Neural cell (in vitro differentiated cells): ENCODE results near the gene OR51G2. TPM values are rescaled to one million over a fixed set of nuclear protein-coding genes. Genes with fewer than 3 reads are reported as not detected.

Experiments used
- H2AFZ ChIP-seq: fragments of 200-600, 300-800 bp; sonication (generic), shearing (Covaris generic); 2 replicates; pipeline ENCODE4 v1.6.0; 2014; ENCODE audit warnings: low read depth, mild to moderate bottlenecking, antibody characterized with exemption, low read length, moderate library complexity
- H3F3A ChIP-seq: fragments of 200-600 bp; shearing (Covaris generic); 2 replicates; pipeline ENCODE4 v1.6.1; 2016; ENCODE audit warnings: mild to moderate bottlenecking, moderate library complexity, mixed read lengths, antibody characterized with exemption, low read length; ENCODE audit not compliant: insufficient read depth, poor library complexity, severe bottlenecking
- H3K27ac ChIP-seq: fragments of 200-600, 300-800 bp; sonication (generic), shearing (Covaris generic); 2 replicates; pipeline ENCODE4 v1.5.1; 2014; ENCODE audit warnings: mild to moderate bottlenecking, low read length, moderate library complexity
- H3K27me3 ChIP-seq: fragments of 300-800, 200-600 bp; sonication (generic), shearing (Covaris generic); 2 replicates; pipeline ENCODE4 v1.6.0; 2014; ENCODE audit warnings: mild to moderate bottlenecking, low read depth, low read length, moderate library complexity; ENCODE audit not compliant: insufficient read depth
- H3K36me3 ChIP-seq: fragments of 300-800, 200-600 bp; sonication (generic), shearing (Covaris generic); 2 replicates; pipeline ENCODE4 v1.5.1; 2014; ENCODE audit warnings: mild to moderate bottlenecking, antibody characterized with exemption, low read length, moderate library complexity; ENCODE audit not compliant: insufficient read depth
- H3K4me2 ChIP-seq: fragments of 300-800, 200-600 bp; sonication (generic), shearing (Covaris generic); 2 replicates; pipeline ENCODE4 v1.6.0; 2014; ENCODE audit warnings: mild to moderate bottlenecking, low read length
- H3K4me3 ChIP-seq: fragments of 300-800, 200-600 bp; sonication (generic), shearing (Covaris generic); 2 replicates; pipeline ENCODE4 v1.5.1; 2014; ENCODE audit warnings: mild to moderate bottlenecking, low read length, moderate library complexity
- H3K79me2 ChIP-seq: fragments of 200-600 bp; shearing (Covaris generic); replicated peaks from 2 replicates; pipeline ENCODE4 v1.6.0; 2014; ENCODE audit warnings: mild to moderate bottlenecking, low read length, moderate library complexity; ENCODE audit not compliant: insufficient read depth
- H3K9ac ChIP-seq: fragments of 300-800, 200-600 bp; sonication (generic), shearing (Covaris generic); 2 replicates; pipeline ENCODE4 v1.6.1; 2016; ENCODE audit warnings: mild to moderate bottlenecking, low read length, mixed read lengths
- H3K9me2 ChIP-seq: fragments of 200-600 bp; shearing (Covaris generic); 2 replicates; pipeline ENCODE4 v1.6.1; 2016; ENCODE audit warnings: mild to moderate bottlenecking, low read length, mixed read lengths; ENCODE audit not compliant: insufficient read depth
- H3K9me3 ChIP-seq: fragments of 200-600, 300-800 bp; sonication (generic), shearing (Covaris generic); 2 replicates; pipeline ENCODE4 v1.6.1; 2016; ENCODE audit warnings: mild to moderate bottlenecking, mixed run types, low read length, moderate library complexity, mixed read lengths
- H4K20me1 ChIP-seq: fragments of 200-600 bp; shearing (Covaris generic); 2 replicates; pipeline ENCODE4 v1.6.1; 2016; ENCODE audit warnings: mild to moderate bottlenecking, mixed run types; ENCODE audit not compliant: insufficient read depth
- CTCF ChIP-seq: fragments of 450-650 bp; IDR thresholded peaks from 2 replicates; pipeline ENCODE4 v1.5.1; 2014; ENCODE audit warnings: antibody characterized with exemption, mild to moderate bottlenecking, moderate library complexity; ENCODE audit not compliant: poor library complexity, severe bottlenecking
- EP300 ChIP-seq: fragments of 450-650 bp; conservative IDR thresholded peaks from 2 replicates; pipeline ENCODE4 v1.6.1; 2014; ENCODE audit warnings: antibody characterized with exemption, mild to moderate bottlenecking, moderate library complexity; ENCODE audit not compliant: poor library complexity, severe bottlenecking
- EZH2 ChIP-seq: fragments of 200-600, 300-800 bp; shearing (Covaris generic), sonication (generic); IDR thresholded peaks from 2 replicates; pipeline ENCODE4 v1.6.1; 2014; ENCODE audit warnings: antibody characterized with exemption, low read length, borderline replicate concordance, mild to moderate bottlenecking; ENCODE audit not compliant: insufficient read depth, poor library complexity, severe bottlenecking
- MXI1 ChIP-seq: fragments of 450-650 bp; conservative IDR thresholded peaks from 2 replicates; pipeline ENCODE4 v1.6.1; 2014; ENCODE audit warnings: antibody characterized with exemption, mild to moderate bottlenecking; ENCODE audit not compliant: poor library complexity, severe bottlenecking
- POLR2AphosphoS5 ChIP-seq: IDR thresholded peaks from 2 replicates; pipeline ENCODE4 v1.6.1; 2012
- RAD21 ChIP-seq: fragments of 450-650 bp; conservative IDR thresholded peaks from 2 replicates; pipeline ENCODE4 v1.6.1; 2014; ENCODE audit warnings: antibody characterized with exemption, mild to moderate bottlenecking, moderate library complexity
- REST ChIP-seq: IDR thresholded peaks from 2 replicates; pipeline ENCODE4 v1.6.1; 2012; ENCODE audit warnings: borderline replicate concordance
- SMC3 ChIP-seq: fragments of 450-650 bp; conservative IDR thresholded peaks from 2 replicates; pipeline ENCODE4 v1.6.1; 2014; ENCODE audit warnings: antibody characterized with exemption, mild to moderate bottlenecking, moderate library complexity; ENCODE audit not compliant: poor library complexity
- TAF1 ChIP-seq: IDR thresholded peaks from 2 replicates; pipeline ENCODE4 v1.6.1; 2012; ENCODE audit warnings: low read depth
- polyA plus RNA-seq: library from polyadenylated mRNA; depleted of rRNA; stranded (reverse); fragments of >200 nt; gene quantifications from 2 replicates; pipeline ENCODE4 v1.2.3, GENCODE V29; 2014

OR51G2 gene
- polyA plus RNA-seq, 1 donor from 2014 or later: not detected

DNA sequence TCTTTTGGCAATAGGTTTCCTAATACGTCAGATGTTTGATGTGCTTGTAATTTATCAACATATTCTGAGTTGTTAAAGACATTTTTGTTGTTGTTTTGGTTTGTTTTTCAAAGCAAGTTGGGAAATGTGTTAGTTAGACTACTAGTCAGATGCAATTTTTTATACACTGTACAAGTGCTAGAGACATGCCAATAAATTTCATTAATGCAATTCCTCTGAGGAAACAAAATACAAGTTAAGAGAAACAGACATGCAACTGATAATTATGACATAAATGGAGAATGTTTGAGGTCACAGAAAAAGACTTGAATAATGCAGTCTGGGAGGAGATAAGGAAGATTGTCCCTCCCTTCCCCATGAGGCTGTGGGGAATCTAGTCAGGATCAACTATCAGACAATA is 31.6 kb downstream of the OR51G2 start:
- H3K4me2 ChIP-seq: no peak overlapping the region
- H3K79me2 ChIP-seq: no peaks in the 10 kb centered on the region
- no peaks in the 10 kb centered on the region for H3K9me3 ChIP-seq
- H4K20me1 ChIP-seq: no peaks in the 10 kb centered on the region
- H3K9me2 ChIP-seq: no peaks in the 10 kb centered on the region
- TF ChIP-seq CTCF: no peak
- no peak for TF ChIP-seq EZH2
- TF ChIP-seq EP300: no peak
- TF ChIP-seq TAF1: no peak
- no peak for TF ChIP-seq REST
- TF ChIP-seq SMC3: no peak
- TF ChIP-seq POLR2AphosphoS5: no peak
- no peak for TF ChIP-seq RAD21
- TF ChIP-seq MXI1: no peak
- no peaks in the 10 kb centered on the region for H3F3A ChIP-seq
- H3K27me3 ChIP-seq: no peaks in the 10 kb centered on the region
- no peaks in the 10 kb centered on the region for H3K36me3 ChIP-seq
- no peak overlapping the region for H2AFZ ChIP-seq
- no peak overlapping the region for H3K4me3 ChIP-seq
- no peak overlapping the region for H3K9ac ChIP-seq
- no peak overlapping the region for H3K27ac ChIP-seq

DNA sequence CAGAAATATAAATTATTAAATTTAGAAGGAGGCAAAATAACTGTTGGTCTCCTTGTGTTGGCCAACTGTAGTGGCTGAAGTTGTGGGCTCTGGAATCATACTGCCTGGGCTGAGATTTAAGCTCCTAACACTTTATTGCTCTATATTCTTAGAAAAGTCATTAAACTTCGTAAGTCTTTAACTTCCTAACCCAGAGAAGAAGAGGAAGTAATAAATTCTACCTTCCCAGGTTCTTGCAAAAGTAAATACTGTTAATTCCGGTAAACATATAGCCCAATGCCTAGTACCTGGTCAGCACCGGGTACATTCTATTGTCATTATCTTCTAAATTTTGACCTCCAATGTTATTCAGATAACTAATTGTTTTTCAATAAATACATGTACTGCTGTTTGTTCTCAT is 33.0 kb downstream of the OR51G2 start:
- Histone ChIP-seq H3K27me3 (no peaks in the 10 kb centered on the region), H3K4me2 (no peak overlapping the region), H3K9ac (no peak overlapping the region), H3K36me3 (no peaks in the 10 kb centered on the region), H3K9me3 (no peaks in the 10 kb centered on the region), H3F3A (no peaks in the 10 kb centered on the region), H4K20me1 (no peaks in the 10 kb centered on the region), H2AFZ (no peak overlapping the region), H3K4me3 (no peak overlapping the region), H3K9me2 (no peaks in the 10 kb centered on the region), H3K79me2 (no peaks in the 10 kb centered on the region), H3K27ac (no peak overlapping the region)
- TF ChIP-seq TAF1: no peak
- TF ChIP-seq EP300: no peak
- TF ChIP-seq REST: no peak
- no peak for TF ChIP-seq EZH2
- no peak for TF ChIP-seq SMC3
- no peak for TF ChIP-seq POLR2AphosphoS5
- no peak for TF ChIP-seq CTCF
- TF ChIP-seq RAD21: no peak
- TF ChIP-seq MXI1: no peak
